Stomach (tissue), 4 donors: ENCODE data around the gene GLRX2.

ENCODE experiments used
- CTCF ChIP-seq, 7 experiments: fragments of 450-650 bp in 4 of 7; fragments of 200-600 bp in 3 of 7; sonication (generic) in 3 of 7; IDR thresholded peaks; one replicate each; pipeline ENCODE4 v1.5.1; 2016 to 2019; ENCODE audit warnings: antibody characterized with exemption in 7 of 7, control low read depth in 2 of 7, mild to moderate bottlenecking in 1 of 7
- EP300 ChIP-seq: sonication (generic); formaldehyde crosslinking; IDR thresholded peaks from one replicate; pipeline ENCODE4 v1.6.1; 2017; ENCODE audit warnings: antibody characterized with exemption
- POLR2A ChIP-seq, 4 donors: fragments of 450-650 bp; IDR thresholded peaks; one replicate each; pipeline ENCODE4 v1.6.1; 2016; ENCODE audit warnings: antibody characterized with exemption in 4 of 4, control low read depth in 2 of 4, mild to moderate bottlenecking in 1 of 4, moderate library complexity in 1 of 4
- POLR2AphosphoS5 ChIP-seq, 3 donors: sonication (generic); formaldehyde crosslinking; IDR thresholded peaks; one replicate each; pipeline ENCODE4 v1.6.1; 2016; ENCODE audit warnings: antibody characterized with exemption in 3 of 3

- TF ChIP-seq POLR2A (IDR thresholded peaks at IDR 0.05) (no peak), CTCF (IDR thresholded peaks at IDR 0.05) (no peak), POLR2AphosphoS5 (IDR thresholded peaks at IDR 0.05) (no peak), EP300 (no peak)
Observed at GRCh38 chr1:193070386-193070753, 34.8 kb downstream of the GLRX2 start.
